Suprapubic skin (tissue), 4 donors: ENCODE data around the gene JUND. TPM values are rescaled to one million over a fixed set of nuclear protein-coding genes. Genes with fewer than 3 reads are reported as not detected.
"Not testable (repeated sequence)": the region's sequence is repeated elsewhere in the genome, so short reads cannot be mapped to it uniquely, and the experiment has no call there.

ENCODE experiments used
- DNase-seq, 2 donors: peaks; one replicate each; pipeline ENCODE4 v3.0.0-alpha.2; 2019; ENCODE audit warnings: low spot score in 2 of 2
- H3K27ac ChIP-seq: fragments of 200-600 bp; sonication (generic); one replicate; pipeline ENCODE4 v1.5.1; 2019
- H3K27me3 ChIP-seq: fragments of 200-600 bp; sonication (generic); one replicate; pipeline ENCODE4 v1.5.1; 2019
- H3K36me3 ChIP-seq: fragments of 200-600 bp; sonication (generic); one replicate; pipeline ENCODE4 v1.5.1; 2019
- H3K4me1 ChIP-seq: fragments of 200-600 bp; sonication (generic); one replicate; pipeline ENCODE4 v1.5.1; 2019
- H3K4me3 ChIP-seq: fragments of 200-600 bp; sonication (generic); one replicate; pipeline ENCODE4 v1.5.1; 2019; ENCODE audit warnings: mild to moderate bottlenecking
- H3K9me3 ChIP-seq: fragments of 200-600 bp; sonication (generic); one replicate; pipeline ENCODE4 v1.5.1; 2019
- EP300 ChIP-seq: sonication (generic); formaldehyde crosslinking; IDR thresholded peaks from one replicate; pipeline ENCODE4 v1.6.1; 2017; ENCODE audit warnings: antibody characterized with exemption
- POLR2A ChIP-seq, 2 donors: fragments of 450-650 bp; IDR thresholded peaks; one replicate each; pipeline ENCODE4 v1.6.1; 2017; ENCODE audit warnings: antibody characterized with exemption in 2 of 2, mild to moderate bottlenecking in 2 of 2, moderate library complexity in 2 of 2
- POLR2AphosphoS5 ChIP-seq, 3 donors: sonication (generic); formaldehyde crosslinking; IDR thresholded peaks; one replicate each; pipeline ENCODE4 v1.6.1; 2017; ENCODE audit warnings: antibody characterized with exemption in 3 of 3
- WGBS: methylation state at CpG from one replicate; pipeline ENCODE4 v1.1.5; 2018; 5-methylcytosine and 5-hydroxymethylcytosine counted together
- total RNA-seq, 4 donors: library from RNA; depleted of rRNA; stranded (reverse); fragments of >200 nt; gene quantifications; one replicate each; pipeline ENCODE4 v1.1.0, GENCODE V29; 2016
- TF ChIP-seq, protein P1 (sequence below), 2 donors: fragments of 200-600 bp in 1 of 2; fragments of 450-650 bp in 1 of 2; sonication (generic) in 1 of 2; IDR thresholded peaks; one replicate each; pipeline ENCODE4 v1.5.1; 2016 to 2019; ENCODE audit warnings: antibody characterized with exemption in 2 of 2, mild to moderate bottlenecking in 1 of 2, moderate library complexity in 1 of 2

Gene JUND
- 100 to 1,000 TPM; 330 to 579 (median 396) TPM for total RNA-seq

DNA sequence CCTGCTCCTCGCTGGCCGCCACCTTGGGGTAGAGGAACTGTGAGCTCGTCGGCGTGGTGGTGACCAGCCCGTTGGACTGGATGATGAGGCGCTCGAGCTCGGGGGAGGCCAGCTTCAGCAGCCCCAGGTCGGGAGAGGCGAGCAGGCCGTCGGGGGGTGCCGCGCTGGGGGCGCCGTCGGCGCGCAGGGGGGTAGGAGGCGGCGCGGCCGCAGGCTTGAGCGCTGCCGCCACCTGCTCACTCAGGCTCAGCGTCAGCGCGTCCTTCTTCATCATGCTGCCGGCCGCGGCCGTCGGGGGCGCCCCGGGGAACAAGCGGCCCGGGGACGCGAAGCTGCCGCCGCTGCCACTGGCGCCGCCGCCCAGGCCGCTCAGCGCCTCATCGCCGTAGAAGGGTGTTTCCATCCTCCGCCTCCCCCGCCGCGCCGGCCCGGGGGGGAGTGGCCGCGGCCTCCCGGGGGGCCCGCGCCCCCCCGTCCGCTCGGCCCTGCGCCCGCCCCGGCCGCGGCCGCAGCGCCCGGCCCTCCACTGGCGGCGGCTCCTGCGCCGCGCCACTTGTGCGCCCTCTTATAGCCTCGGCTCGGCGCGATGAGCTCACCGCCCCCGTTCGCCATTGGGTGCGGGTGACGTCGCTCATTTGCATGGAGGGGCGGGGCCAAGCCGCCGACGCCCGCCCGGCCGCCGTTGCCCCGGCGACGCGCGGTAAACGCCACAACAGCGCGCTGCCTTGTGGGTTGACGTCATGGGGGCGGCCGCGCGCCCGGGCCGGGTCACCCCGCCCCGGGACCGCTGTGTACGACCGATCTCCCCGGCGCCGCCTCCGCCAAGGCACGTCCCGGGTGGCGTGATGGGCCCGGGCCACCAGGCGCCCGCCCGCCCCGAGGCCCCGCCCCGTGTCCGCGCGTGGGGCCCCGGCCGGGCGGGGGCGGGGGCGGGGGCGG, at the start of gene JUND:
Gene JUND, minus strand, starts transcription at position 541 of the 939 bp plus-strand sequence. Its CDS starts 138 bp downstream, at position 403.
- TF ChIP-seq, protein P1, sequence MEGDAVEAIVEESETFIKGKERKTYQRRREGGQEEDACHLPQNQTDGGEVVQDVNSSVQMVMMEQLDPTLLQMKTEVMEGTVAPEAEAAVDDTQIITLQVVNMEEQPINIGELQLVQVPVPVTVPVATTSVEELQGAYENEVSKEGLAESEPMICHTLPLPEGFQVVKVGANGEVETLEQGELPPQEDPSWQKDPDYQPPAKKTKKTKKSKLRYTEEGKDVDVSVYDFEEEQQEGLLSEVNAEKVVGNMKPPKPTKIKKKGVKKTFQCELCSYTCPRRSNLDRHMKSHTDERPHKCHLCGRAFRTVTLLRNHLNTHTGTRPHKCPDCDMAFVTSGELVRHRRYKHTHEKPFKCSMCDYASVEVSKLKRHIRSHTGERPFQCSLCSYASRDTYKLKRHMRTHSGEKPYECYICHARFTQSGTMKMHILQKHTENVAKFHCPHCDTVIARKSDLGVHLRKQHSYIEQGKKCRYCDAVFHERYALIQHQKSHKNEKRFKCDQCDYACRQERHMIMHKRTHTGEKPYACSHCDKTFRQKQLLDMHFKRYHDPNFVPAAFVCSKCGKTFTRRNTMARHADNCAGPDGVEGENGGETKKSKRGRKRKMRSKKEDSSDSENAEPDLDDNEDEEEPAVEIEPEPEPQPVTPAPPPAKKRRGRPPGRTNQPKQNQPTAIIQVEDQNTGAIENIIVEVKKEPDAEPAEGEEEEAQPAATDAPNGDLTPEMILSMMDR (IDR thresholded peaks at IDR 0.05), result no peak
- TF ChIP-seq POLR2A (IDR thresholded peaks at IDR 0.05), result peak; percentile 100
- TF ChIP-seq POLR2AphosphoS5 (IDR thresholded peaks at IDR 0.05), result peak; percentile 56 to 98 (median 96)
- peak; percentile 23 for TF ChIP-seq EP300
- H3K36me3 ChIP-seq, result peaks cover 12% of the 10 kb centered on the region
- no CpG with 5 or more reads among the region's 138 CpGs for WGBS
- DNase-seq, result peak; percentile 98 to 99
- H3K9me3 ChIP-seq, result no peaks in the 10 kb centered on the region
- peak within 1 kb of the TSS; percentile 97 for H3K4me3 ChIP-seq
- H3K4me1 ChIP-seq, result peaks cover 53% of the 10 kb centered on the region
- peak within 1 kb of the TSS; percentile 100 for H3K27ac ChIP-seq
- H3K27me3 ChIP-seq, result no peaks in the 10 kb centered on the region

DNA sequence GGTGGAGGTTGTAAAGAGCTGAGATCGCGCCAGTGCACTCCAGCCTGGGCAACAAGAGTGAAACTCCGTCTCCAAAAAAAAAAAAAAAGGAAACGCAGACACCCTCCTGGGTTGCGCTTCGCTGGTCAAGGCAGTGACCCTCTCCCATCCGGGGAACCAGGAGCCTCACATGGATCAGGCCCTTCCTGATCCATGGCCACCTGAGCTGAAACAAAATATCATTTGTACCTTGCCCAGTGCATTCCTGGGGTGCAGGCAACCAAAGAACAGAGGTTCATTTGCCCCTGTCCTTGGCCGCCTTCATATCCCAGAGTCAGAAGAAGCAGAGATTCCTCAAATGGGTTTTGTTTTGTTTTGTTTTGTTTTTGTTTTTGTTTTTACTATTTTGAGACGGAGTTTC, 49.4 kb upstream of the JUND start:
- H3K9me3 ChIP-seq, result no peaks in the 10 kb centered on the region
- peaks cover 11% of the 10 kb centered on the region for H3K4me1 ChIP-seq
- WGBS, result 87% methylated on average over 9 of the region's 9 CpGs
- DNase-seq, result no peak
- no peaks in the 10 kb centered on the region for H3K27me3 ChIP-seq
- no peak overlapping the region for H3K27ac ChIP-seq
- TF ChIP-seq EP300, result no peak
- TF ChIP-seq, protein P1 (IDR thresholded peaks at IDR 0.05), result no peak
- no peak for TF ChIP-seq POLR2A (IDR thresholded peaks at IDR 0.05)
- no peak for TF ChIP-seq POLR2AphosphoS5 (IDR thresholded peaks at IDR 0.05)
- no peaks in the 10 kb centered on the region for H3K36me3 ChIP-seq
- H3K4me3 ChIP-seq, result no peak overlapping the region

DNA sequence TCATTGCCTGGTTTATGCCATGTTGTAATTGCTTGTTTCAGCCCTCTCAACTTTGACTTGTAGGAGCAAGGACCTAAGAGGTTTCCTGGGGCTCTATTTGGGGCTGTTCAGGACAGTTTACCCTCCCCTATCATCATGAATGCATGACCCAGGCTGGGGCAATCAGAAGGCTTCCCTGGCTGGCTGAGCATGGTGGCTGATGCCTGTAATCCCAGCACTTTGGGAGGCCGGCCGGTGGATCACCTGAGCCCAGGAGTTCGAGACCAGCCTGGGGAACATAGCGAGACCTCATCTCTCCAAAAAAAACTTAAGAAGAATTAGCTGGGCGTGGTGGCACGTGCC, 47.6 kb upstream of the JUND start:
- Histone ChIP-seq H3K4me1 (peaks cover 13% of the 10 kb centered on the region), H3K36me3 (no peaks in the 10 kb centered on the region), H3K27ac (peak overlapping the region; percentile 31), H3K27me3 (no peaks in the 10 kb centered on the region), H3K9me3 (no peaks in the 10 kb centered on the region), H3K4me3 (peak overlapping the region; percentile 22)
- WGBS, result 37% methylated on average over 6 of the region's 6 CpGs
- no peak for DNase-seq
- no peak for TF ChIP-seq EP300
- no peak for TF ChIP-seq POLR2A (IDR thresholded peaks at IDR 0.05)
- no peak for TF ChIP-seq POLR2AphosphoS5 (IDR thresholded peaks at IDR 0.05)
- TF ChIP-seq, protein P1 (IDR thresholded peaks at IDR 0.05), result no peak

DNA sequence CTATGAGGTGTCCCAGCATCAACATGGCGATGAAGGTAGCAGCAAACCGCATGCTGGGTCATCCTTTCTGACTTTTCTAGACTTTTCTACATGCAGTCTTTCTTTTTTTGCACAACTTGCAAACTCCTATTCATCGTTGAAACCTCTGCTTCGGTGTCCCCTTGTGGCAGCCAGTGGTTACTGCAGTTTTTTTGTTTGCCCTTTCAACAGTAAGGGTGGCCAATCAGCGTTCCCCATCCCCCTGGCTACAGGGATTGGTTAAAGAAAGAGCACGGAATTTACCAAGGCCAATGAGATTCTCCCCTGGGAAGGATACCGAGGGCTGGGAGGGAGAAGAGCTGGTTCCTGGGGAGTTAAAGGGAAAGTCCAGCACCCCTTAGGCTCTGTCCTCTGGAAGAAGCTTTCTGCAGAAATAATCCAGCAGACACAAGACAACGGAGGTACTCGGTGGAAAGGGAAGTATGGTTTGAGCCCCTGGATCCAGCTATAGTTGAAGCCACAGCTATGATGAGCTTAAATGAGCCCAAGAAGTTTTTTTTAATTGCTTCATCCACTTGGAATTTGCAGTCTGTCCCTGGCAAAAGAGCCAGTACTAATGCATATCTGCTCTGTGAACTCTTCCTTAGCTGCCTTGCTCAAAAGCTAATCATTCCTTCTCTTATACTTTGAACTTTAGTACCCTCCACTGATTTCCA, 47.1 kb upstream of the JUND start:
- Histone ChIP-seq H3K36me3 (no peaks in the 10 kb centered on the region), H3K27me3 (no peaks in the 10 kb centered on the region), H3K9me3 (no peaks in the 10 kb centered on the region), H3K4me3 (peak overlapping the region; percentile 22), H3K4me1 (peaks cover 18% of the 10 kb centered on the region), H3K27ac (peak overlapping the region; percentile 31)
- 4% methylated on average over 9 of the region's 9 CpGs for WGBS
- no peak for TF ChIP-seq EP300
- TF ChIP-seq, protein P1 (IDR thresholded peaks at IDR 0.05), result peak; percentile 86 to 99
- no peak for TF ChIP-seq POLR2A (IDR thresholded peaks at IDR 0.05)
- TF ChIP-seq POLR2AphosphoS5 (IDR thresholded peaks at IDR 0.05), result peak in 1 of 3 donors; percentile 76
- peak; percentile 96 to 97 for DNase-seq

DNA sequence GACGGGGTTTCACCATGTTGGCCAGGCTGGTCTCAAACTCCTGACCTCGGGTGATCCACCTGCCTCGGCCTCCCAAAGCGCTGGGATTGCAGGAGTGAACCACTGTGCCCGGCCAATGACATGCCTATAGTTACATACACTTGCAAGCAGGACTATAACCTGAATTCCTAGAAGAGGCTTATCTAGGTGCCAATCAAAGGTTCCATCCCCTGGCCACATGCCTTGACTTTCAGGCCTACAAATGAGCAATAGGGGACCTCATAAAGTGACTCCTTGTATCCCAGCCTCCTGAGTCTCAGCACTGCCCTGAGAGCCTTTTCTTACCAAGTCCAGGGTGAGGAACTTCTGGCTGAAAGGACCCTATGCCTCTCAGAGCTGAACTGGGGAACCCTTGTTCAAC, 45.4 kb upstream of the JUND start:
- Histone ChIP-seq H3K4me3 (no peak overlapping the region), H3K27ac (no peak overlapping the region), H3K4me1 (peaks cover 30% of the 10 kb centered on the region), H3K9me3 (no peaks in the 10 kb centered on the region), H3K36me3 (no peaks in the 10 kb centered on the region), H3K27me3 (no peaks in the 10 kb centered on the region)
- 91% methylated on average over 5 of the region's 5 CpGs for WGBS
- no peak for TF ChIP-seq POLR2A (IDR thresholded peaks at IDR 0.05)
- TF ChIP-seq EP300, result no peak
- TF ChIP-seq POLR2AphosphoS5 (IDR thresholded peaks at IDR 0.05), result no peak
- TF ChIP-seq, protein P1 (IDR thresholded peaks at IDR 0.05), result no peak
- DNase-seq, result no peak

DNA sequence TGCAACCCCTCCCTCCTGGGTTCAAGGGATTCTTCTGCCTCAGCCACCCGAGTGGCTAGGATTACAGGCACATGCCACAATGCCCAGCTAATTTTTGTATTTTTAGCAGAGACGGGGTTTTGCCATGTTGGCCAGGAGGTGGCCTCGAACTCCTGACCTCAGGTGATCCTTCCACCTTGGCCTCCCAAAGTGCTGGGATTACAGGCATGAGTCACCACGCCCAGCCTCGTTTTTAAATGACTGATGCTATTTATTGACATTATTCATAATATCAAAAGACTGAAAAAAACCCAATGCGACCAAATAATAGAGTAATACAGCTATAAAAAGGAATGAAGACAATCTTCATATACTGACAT, 42.9 kb upstream of the JUND start:
- not testable (repeated sequence) for H3K9me3 ChIP-seq, DNase-seq, H3K4me3 ChIP-seq, H3K27ac ChIP-seq, H3K27me3 ChIP-seq, H3K36me3 ChIP-seq
- 59% methylated on average over 6 of the region's 6 CpGs for WGBS
- H3K4me1 ChIP-seq, result peaks cover 52% of the 10 kb centered on the region
